OCI-LY7 (cell line): ENCODE results near the gene P3H2.

Source experiments
- CTCF ChIP-seq: fragments of 200-600 bp; sonication (generic); conservative IDR thresholded peaks from 2 replicates; pipeline ENCODE4 v1.5.1; 2014; ENCODE audit warnings: mild to moderate bottlenecking, antibody characterized with exemption, low read length, moderate library complexity, mixed read lengths
- EZH2phosphoT487 ChIP-seq: fragments of 200-600 bp; sonication (generic); IDR thresholded peaks from 2 replicates; pipeline ENCODE4 v1.6.1; 2018; ENCODE audit warnings: low read depth, borderline replicate concordance, mild to moderate bottlenecking, mixed run types, antibody characterized with exemption, low read length, moderate library complexity, mixed read lengths

GRCh38 chr3:190064112-190064511 is 56.6 kb downstream of the P3H2 start:
- TF ChIP-seq CTCF (no peak), EZH2phosphoT487 (no peak)
